Left forelimb (tissue), 1 donor: Measurements from ENCODE around the gene MLLT1.

ENCODE experiments used
- DNase-seq: peaks from one replicate; pipeline ENCODE4 v3.0.0-alpha.2; 2018; ENCODE audit warnings: low spot score

MLLT1 gene

DNA sequence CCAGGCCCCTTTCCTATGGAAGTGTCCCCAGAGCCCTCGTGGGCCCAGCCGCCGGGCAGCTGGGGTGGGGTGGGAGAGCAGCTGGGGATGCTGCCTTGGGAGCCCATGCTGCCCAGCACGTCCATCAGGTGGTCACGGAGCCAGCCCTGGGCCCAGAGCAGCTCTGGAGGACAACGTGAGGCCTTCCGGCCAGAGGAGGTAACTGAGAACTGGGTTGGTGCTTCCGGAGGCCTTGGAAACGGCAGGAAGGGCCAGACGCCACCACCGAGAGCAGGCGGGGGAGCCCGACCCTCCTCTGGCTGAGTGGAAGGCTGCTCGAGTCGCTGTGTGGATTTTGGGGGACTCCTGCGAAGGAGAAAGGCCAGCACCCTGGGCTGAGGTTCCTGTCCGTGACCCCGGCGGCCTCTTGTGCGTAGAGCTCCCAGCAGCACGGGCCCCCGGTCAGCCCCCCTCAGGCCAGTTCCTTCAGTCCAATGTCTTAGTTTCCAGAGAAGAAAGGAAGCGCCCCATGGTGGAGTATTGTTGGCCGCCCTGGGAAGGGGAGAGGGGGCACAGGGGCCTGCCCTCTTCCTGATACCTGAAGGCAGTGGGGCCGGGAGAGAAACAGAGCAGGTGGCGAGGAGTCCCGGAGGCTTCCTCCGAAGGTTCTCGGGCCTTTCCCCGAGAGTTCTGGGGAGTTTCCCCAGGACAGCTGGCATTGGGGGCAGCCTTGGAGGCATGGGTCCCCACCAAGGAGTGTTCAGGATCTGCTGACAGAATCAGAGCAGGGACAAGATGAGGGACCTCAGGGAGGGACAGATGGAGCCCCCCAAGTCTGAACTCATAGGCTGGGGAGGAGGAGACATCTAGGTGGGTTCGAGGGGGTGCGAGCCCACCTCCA is 68.8 kb downstream of the MLLT1 start:
- no peak for DNase-seq

GRCh38 chr19:6210091-6210490 is 69.7 kb downstream of the MLLT1 start:
- DNase-seq, result no peak

GRCh38 chr19:6209680-6210079 is 70.1 kb downstream of the MLLT1 start:
- no peak for DNase-seq

- no peak for DNase-seq
Observed at GRCh38 chr19:6209233-6209632, 70.5 kb downstream of the MLLT1 start.

GRCh38 chr19:6204866-6205723 is 74.7 kb downstream of the MLLT1 start:
- DNase-seq, result no peak

GRCh38 chr19:6204212-6204611 is 75.6 kb downstream of the MLLT1 start:
- DNase-seq, result no peak

DNA sequence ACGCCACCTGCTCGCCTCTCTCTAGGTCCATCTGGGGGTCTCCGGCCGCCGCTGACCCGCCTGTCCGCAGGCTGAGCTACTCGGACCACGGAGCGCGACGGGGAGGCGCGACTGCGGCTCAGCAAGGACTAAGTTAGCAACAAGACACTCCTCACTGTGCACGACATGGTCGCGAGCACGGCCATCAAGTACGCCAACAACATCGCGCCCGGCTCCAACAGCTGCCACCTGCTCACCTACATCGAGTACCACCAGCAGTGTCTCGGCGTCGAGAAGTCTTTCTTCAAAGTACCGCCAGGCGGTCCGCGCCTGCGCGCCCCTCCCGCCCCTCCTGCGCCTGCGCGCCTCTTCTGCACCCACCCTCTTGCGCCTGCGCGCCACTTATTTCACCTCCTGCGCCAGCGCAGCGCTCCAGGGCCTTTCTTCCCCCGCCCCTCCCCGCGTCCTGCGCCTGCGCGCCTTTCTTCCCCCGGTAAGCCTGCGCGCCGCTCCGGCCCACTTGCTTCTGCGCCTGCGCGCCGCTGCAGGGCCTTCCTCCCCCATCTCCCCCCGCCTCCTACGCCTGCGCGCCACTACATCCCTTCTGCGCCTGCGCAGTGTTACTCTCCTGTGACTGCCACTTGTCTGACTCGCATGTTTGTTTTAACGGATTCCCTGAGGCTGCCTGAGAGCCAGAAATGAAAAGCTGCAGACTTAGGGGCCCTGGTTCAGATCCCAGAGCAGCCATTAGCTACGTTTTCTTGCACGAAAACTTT is 80.4 kb downstream of the MLLT1 start:
- DNase-seq, result peak; percentile 99

DNA sequence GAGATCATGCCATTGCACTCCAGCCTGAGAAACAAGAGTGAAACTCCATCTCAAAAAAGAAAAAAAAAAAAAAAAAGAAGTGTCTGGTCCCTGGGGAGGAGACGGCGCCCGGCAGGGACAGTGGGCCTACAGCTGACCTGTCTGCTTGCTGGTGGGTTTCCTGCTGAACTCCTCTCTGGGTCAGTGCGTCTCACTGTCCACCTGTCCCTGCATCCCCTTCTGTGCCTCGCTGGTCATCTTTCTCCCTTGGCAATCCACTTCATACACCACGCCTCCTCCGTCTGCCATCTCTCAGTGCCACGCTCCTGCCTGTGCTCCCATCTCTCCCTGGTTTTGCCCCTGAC is 80.9 kb downstream of the MLLT1 start:
- no peak for DNase-seq

- no peak for DNase-seq
Observed at GRCh38 chr19:6196361-6196760, 83.4 kb downstream of the MLLT1 start.

DNA sequence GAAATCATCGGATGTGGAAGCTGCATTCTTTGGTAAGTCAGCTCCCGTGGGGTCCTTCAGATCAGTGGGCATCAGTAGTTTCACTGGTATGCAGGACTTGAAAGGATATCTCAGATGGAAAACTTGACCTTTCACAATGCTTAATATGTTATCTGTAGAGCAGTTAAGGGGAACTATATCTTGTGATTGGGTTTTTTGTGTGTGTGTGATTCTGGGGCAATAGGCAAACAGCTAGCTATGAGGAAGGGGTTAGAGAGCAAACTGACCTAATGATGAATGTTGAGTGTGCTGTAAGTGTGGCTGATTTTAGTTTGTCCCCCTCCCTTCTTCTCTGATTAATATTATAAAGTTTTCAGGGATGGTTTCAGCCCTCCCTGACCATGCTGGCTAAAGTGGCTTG is 91.0 kb downstream of the MLLT1 start:
- DNase-seq, result no peak

- no peak for DNase-seq
Observed at GRCh38 chr19:6187374-6187773, 92.4 kb downstream of the MLLT1 start.

DNA sequence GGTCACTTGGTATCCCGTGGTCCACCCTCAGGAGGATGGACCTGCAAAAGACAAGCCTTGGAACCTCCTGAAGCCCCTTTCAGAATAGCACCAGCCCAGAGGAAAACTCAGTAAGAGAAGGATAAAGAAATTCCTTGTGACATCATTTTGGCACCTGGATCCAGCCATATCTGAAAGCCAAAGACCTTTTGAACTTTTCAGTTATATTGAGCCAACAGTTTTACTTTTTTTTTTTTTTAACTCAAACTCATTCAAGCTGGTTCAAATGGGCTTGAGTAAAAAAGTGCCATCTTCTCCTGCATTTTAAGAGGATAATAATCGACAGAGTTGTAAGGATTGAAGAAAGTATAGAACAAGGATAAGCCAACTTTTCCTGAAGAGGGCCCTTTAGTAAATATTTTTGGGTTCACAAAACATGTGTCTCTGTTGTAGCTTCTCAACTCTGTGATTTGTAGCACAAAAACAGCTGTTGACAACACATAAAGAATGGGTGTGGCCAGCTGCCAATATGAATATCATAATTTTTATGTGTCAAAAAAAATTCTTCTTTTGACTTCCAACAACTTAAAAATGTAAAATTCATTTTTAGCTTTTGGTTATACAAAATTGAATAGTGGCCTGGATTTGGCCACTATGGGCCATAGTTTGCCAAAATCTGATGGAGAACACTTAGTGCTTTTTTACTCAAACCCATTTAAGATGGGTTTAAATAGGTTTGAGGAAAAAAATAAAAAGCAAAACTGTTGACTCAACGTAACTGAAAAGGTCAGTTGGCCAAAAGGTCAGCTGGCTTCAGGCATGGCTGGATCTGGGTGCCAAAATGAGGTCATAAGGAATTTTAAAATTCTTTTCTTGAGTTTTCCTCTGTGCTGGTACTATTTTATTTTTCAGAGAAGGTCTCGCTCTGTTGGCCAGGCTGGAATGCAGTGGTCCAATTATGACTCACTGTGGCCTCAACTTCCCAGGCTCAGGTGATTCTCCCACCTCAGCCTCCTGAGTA is 93.6 kb downstream of the MLLT1 start:
- no peak for DNase-seq

GRCh38 chr19:6185093-6185834 is 94.5 kb downstream of the MLLT1 start:
- DNase-seq, result no peak

DNA sequence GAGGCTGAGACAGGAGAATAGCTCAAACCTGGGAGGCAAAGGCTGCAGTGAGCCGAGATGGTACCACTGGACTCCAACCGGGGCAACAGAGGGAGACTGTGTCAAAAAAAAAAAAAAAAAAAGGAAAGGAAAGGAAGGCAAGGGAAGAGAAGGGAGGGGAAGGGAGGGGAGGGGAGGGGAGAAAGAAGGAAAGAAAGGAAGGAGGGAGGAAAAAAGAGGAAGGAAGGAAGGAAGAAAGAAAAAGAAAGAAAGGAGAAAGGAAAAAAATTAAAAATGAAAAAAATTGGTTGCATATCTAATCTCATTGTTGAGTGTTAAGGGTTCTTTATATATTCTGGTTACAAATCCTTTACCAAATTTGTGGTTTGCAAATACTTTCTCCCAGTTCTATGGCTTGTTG is 98.7 kb downstream of the MLLT1 start:
- no peak for DNase-seq

DNA sequence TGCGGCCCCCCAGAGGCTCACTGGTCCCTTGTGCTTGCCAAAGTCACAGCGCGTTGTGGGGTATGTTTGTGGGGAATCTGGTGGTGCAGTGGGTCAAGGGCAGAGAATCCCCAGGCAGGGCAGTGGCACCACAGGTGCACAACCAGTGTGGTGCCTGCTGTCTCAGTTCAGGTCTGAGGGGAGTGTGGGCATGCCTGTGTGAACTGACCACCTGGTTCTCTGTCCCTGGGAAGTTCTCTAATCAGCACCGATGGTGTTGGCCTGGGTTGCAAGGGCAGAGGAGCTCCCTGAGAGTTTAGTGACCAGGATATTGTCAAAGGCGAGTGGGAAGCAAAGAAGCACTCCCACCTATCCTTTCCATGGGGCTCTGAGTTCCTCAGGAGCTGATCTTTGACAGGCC is 106.6 kb downstream of the MLLT1 start:
- no peak for DNase-seq

DNA sequence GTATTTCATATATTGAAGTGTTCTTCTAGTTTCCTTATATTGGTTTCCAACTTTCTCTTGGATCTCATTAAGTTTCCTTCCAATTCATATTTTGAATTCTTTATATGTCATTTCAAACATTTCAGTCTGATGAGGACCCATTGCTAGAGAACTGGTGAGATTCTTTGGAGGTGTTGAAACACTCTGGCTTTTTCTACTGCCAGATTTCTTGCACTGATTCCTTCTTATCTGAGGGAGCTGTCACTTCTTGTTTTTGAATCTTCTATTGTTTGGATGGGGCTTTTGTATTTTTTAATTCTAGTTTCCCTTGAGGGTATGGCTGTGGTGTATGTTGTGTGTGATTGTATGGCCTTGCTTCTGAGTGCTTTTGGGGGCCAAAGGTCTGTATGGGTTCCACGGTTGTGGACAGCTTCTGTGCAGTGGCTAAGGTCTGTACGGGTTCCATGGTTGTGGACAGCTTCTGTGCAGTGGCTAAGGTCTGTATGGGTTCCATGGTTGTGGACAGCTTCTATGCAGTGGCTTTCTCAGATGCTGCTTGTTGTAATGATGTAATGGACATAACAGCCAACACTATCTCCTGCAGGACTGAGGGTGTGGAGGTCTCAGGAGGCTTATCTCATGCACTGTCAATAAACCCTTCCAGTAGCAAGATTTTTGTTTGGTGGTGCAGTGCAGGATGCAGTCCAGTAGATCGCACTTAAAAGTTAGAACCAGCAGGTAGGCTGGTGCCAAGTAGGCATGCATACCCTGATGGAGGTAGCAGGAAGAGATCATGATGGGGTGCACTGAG is 107.5 kb downstream of the MLLT1 start:
- DNase-seq, result no peak

DNA sequence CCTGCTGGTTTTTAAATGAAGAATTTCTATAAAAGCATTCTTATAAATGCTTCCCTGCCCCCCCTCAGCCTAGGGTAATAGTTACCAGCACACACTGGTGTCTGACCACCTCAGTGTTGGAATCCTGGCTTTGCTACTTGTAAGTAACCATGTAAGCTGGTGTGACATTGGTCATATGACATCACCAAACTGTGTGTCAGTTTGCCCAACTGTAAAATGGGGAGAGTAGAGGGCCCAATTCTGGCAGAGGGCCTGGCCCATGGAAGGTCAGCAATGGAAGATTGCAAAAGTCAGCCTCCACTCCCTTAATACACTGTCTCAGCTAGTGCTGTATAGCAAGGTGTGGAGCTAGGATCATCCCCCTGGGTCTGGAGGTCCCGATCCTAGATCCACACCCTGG is 112.7 kb downstream of the MLLT1 start:
- peak; percentile 40 for DNase-seq

GRCh38 chr19:6164906-6165531 is 114.8 kb downstream of the MLLT1 start:
- peak; percentile 8 for DNase-seq

DNA sequence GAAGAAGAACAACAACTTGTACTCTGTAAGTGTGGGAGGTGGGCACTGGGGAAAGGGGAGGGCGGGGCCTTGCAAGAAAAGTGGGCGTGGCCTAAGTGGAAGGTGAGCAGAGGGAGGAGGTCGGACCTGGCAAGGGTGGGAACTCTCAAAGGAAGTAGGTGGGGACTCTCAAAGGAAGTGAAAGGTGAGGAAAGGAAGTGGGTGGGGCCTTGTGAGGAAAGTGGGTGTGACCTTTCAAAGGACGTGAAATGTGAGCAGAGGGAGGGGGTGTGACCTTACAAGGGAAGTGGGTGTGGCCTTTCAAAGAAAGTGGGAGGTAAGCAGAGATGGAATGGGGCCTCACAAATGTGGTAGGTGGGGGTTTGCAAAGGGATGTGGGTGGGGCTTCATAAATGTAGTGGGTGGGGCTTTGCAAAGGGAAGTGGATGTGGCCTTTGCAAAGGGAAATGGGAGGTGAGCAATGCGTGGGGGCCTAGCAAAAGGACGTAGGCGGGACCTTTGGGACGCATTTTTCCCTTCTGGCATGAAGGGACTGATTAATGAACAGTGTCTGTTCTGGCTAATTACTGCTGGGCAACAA is 118.4 kb downstream of the MLLT1 start:
- DNase-seq, result peak; percentile 14
